HG02840 (cell line): ENCODE results near the gene SGCA.

Source experiments
- ATAC-seq: cut with Tn5 transposase; IDR thresholded peaks from one replicate; pipeline ENCODE4 v1.9.1; 2021; ENCODE audit warnings: mild to moderate bottlenecking, moderate library complexity, moderate number of reproducible peaks; ENCODE audit not compliant: unreplicated experiment, low FRiP score

Gene SGCA

GRCh38 chr17:50133769-50134099 lies 32.1 kb upstream of the SGCA start:
- ATAC-seq: no peak

GRCh38 chr17:50134206-50135110 lies 31.3 kb upstream of the SGCA start:
- ATAC-seq: no peak

GRCh38 chr17:50135316-50136095 lies 30.3 kb upstream of the SGCA start:
- ATAC-seq: no peak

- ATAC-seq: no peak
Measured at GRCh38 chr17:50136096-50136687, 29.6 kb upstream of the SGCA start.

GRCh38 chr17:50137042-50137441 lies 28.8 kb upstream of the SGCA start:
- ATAC-seq: no peak

GRCh38 chr17:50139185-50139783 lies 26.5 kb upstream of the SGCA start:
- no peak for ATAC-seq

- no peak for ATAC-seq
Measured at GRCh38 chr17:50139950-50140885, 25.6 kb upstream of the SGCA start.

GRCh38 chr17:50141026-50141744 lies 24.6 kb upstream of the SGCA start:
- no peak for ATAC-seq

GRCh38 chr17:50141745-50142110 lies 24.1 kb upstream of the SGCA start:
- no peak for ATAC-seq

GRCh38 chr17:50143461-50144176 lies 22.2 kb upstream of the SGCA start:
- ATAC-seq: no peak

- no peak for ATAC-seq
Measured at GRCh38 chr17:50144355-50144754, 21.4 kb upstream of the SGCA start.

- no peak for ATAC-seq
Measured at GRCh38 chr17:50144845-50145531, 20.8 kb upstream of the SGCA start.

- no peak for ATAC-seq
Measured at GRCh38 chr17:50145532-50146229, 20.1 kb upstream of the SGCA start.

- ATAC-seq: no peak
Measured at GRCh38 chr17:50146230-50146926, 19.4 kb upstream of the SGCA start.

- no peak for ATAC-seq
Measured at GRCh38 chr17:50146927-50147665, 18.7 kb upstream of the SGCA start.

- no peak for ATAC-seq
Measured at GRCh38 chr17:50147841-50148225, 18.0 kb upstream of the SGCA start.
